HCT116 (cell line): ENCODE data around the gene CALHM1.

Experiments
- CEBPB ChIP-seq: IDR thresholded peaks from 2 replicates; pipeline ENCODE4 v1.6.1; 2012; ENCODE audit warnings: low read depth
- POLR2AphosphoS5 ChIP-seq: IDR thresholded peaks from 2 replicates; pipeline ENCODE4 v1.6.1; 2011; ENCODE audit warnings: mild to moderate bottlenecking, low read depth, low read length, moderate library complexity
- SIN3A ChIP-seq: IDR thresholded peaks from 2 replicates; pipeline ENCODE4 v1.6.1; 2012; ENCODE audit warnings: low read depth
- TF ChIP-seq, protein P1 (sequence below), 3 experiments: fragments of 200-600 bp in 1 of 3; sonication (generic) in 1 of 3; IDR thresholded peaks in 2 of 3; conservative IDR thresholded peaks in 1 of 3; 2 replicates each; pipeline ENCODE4 v1.5.1; 2012 to 2017; ENCODE audit warnings: low read depth in 2 of 3, low read length in 2 of 3, antibody characterized with exemption in 1 of 3, borderline replicate concordance in 1 of 3, control low read depth in 1 of 3, mild to moderate bottlenecking in 1 of 3, mixed read lengths in 1 of 3, mixed run types in 1 of 3, moderate library complexity in 1 of 3; ENCODE audit not compliant: insufficient read depth in 1 of 3
- TF ChIP-seq, protein P2 (sequence below): IDR thresholded peaks from 2 replicates; pipeline ENCODE4 v1.6.1; 2012

DNA sequence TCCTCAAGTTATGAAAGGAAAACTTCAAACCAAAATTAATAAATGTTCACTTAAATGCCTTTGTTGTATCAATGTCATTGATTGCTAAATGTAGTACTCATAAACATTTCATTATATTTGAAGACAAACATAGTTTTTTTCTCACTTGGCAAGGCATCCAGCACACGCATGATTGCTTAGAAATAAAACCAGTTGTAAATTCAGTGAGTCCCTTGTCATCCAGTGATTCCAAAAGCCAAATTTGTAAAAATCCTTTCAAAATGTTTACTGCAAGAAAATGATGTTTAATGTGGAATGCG lies 28.7 kb upstream of the CALHM1 start:
- TF ChIP-seq, protein P1, sequence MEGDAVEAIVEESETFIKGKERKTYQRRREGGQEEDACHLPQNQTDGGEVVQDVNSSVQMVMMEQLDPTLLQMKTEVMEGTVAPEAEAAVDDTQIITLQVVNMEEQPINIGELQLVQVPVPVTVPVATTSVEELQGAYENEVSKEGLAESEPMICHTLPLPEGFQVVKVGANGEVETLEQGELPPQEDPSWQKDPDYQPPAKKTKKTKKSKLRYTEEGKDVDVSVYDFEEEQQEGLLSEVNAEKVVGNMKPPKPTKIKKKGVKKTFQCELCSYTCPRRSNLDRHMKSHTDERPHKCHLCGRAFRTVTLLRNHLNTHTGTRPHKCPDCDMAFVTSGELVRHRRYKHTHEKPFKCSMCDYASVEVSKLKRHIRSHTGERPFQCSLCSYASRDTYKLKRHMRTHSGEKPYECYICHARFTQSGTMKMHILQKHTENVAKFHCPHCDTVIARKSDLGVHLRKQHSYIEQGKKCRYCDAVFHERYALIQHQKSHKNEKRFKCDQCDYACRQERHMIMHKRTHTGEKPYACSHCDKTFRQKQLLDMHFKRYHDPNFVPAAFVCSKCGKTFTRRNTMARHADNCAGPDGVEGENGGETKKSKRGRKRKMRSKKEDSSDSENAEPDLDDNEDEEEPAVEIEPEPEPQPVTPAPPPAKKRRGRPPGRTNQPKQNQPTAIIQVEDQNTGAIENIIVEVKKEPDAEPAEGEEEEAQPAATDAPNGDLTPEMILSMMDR (IDR thresholded peaks at IDR 0.05 in 2 of 3, conservative IDR thresholded peaks at IDR 0.05 in 1 of 3; ENCODE audit: borderline replicate concordance in 1 of 3, insufficient read depth in 1 of 3, low read depth in 2 of 3, low read length in 2 of 3) = no peak
- TF ChIP-seq, protein P2, sequence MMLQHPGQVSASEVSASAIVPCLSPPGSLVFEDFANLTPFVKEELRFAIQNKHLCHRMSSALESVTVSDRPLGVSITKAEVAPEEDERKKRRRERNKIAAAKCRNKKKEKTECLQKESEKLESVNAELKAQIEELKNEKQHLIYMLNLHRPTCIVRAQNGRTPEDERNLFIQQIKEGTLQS = no peak
- no peak for TF ChIP-seq CEBPB
- TF ChIP-seq POLR2AphosphoS5 = no peak
- no peak for TF ChIP-seq SIN3A
